ENCODE data around the gene CDKAL1.
"Not testable (repeated sequence)": the region's sequence is repeated elsewhere in the genome, so short reads cannot be mapped to it uniquely, and the experiment has no call there.

CDKAL1 gene

DNA sequence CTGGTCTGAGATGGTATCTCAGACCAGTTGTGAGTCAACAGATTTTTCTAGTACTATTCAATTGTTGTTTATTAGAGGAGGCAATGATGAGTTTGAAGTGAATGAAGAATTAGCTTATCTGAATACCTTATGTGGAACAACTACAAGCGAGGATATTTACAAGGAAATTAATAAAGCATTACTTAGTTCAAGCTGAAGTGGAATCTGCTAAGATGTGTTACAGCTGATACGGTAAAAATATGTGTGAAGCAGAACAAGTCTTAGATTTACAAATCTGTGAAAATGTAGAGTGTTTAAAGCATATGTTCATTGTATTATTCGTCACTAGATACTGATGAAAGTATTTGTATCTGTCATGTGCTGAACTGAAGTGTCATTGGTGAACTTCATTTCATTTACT, 272.4 kb downstream of the CDKAL1 start:
- DNase-seq = no peak

DNA sequence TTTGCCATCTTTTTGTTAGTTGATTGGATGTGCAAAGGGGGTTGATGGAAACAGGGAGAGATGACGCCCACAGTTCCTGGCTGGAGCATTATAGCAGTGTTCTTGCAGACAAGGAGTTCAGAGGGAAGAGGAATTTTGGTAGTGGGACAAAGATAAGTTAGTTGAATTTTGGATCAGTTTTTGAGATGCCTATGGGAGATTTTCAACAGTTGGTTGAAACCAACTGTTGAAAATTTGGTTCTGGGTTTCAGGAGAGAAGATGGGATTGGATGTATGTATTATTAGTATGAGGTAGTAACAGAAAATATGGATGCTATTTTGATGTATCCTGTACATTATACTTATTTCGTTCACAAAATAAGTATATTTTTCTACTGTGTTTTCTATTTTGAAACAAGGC, 274.2 kb downstream of the CDKAL1 start:
- DNase-seq = no peak

DNA sequence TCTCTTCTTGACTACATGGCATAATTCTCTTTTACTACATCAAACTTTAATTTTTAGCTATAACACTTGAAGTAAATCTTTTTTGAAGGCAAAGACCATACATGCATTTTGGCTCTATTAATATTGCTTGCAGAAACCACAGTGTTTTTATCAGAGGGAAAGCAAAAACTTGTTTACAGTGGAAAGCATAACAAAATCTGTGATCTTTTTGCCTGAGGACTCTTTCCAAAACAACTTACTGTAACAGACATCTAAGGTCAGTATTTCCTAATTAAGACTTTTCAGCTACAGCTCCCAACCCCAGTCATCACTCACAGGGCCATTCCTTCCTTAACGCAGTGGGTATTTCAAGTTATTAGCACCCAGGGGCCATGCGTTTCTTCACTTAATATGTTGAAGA, 274.7 kb downstream of the CDKAL1 start:
- no peak for DNase-seq

DNA sequence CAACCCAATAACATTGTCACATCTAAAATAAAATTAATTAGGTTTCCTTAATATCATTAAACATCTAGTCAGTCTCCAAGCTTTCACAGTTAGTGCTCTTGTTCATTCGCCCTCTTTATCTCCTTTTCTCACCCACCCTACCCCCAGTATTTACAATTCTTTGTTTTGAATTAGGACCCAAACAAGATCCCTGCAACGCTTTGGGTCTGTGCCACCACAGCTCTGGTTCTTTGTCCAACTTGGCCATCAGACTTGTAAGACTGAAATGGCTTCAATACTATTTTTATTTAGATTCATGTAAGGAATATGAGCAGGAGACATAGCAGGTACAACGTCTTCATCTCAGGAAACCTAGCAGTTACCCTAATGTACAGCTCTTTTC, 276.5 kb downstream of the CDKAL1 start:
- DNase-seq = no peak

DNA sequence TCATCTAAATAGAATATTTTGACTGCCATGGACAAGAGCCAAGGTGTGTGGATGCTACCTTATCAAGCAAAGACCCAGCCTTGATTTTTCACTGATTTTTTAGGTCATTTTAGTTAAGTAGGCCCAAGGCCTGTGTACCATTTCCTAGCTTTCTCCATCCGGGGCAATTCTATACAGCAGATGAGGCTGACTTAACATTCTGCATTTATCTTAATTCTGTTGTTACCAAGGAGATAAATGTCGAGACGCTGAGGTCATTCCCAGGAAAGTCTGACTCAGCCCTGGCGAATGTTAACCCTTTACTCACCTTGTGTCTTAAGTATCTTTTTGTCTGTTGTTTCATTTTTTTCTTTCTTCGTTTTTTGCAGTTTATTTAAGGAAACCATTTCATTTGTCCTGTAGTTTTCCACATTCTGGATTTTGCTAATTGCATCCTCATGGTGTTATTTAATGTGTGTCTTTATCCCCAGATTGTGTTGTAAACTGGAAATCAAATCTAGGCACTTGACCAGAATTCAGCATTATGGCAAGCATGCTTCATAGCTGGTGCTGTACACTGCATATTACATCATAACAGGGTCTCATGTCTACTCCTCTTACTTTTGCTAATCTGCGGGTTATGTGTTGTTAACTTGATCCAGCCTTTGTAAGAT, 277.0 kb downstream of the CDKAL1 start:
- DNase-seq = peak; percentile 99

DNA sequence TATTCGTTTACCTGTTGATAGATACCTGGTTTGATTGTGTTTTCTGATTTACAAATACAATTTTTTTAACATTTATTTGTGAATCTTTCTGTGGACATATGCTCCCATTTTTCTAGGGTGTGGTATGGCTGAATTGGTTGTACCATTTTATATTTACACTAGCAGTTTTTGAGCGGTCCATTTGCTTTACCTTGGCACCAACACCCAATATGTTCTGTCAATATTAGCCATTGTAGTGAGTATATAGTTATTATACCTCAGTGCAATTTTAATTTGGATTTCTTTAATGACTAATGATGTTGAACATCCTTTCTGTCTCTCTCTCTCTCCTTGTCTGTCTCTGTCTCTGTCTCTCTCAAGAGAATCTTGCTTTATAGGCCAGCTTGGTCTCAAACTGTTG, 278.5 kb downstream of the CDKAL1 start:
- DNase-seq = no peak

DNA sequence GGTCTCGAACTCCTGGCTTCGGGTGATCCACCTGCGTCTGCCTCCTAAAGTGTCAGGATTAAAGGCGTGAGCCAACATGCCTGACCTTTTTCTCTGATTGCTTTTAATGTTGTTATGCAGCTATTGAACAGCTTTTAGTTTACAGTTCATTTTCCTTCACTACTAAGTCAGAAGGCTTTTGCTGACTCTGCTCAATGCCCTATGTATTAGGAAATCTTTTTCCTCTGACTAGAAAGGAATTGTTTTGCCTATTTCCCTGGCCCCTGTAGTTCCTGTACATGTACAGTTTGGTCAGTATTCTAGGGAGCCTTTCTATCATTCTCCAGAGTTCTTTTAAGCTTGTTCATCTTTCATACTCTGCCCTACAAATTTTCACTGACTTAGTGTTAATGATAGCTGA, 280.2 kb downstream of the CDKAL1 start:
- no peak for DNase-seq

DNA sequence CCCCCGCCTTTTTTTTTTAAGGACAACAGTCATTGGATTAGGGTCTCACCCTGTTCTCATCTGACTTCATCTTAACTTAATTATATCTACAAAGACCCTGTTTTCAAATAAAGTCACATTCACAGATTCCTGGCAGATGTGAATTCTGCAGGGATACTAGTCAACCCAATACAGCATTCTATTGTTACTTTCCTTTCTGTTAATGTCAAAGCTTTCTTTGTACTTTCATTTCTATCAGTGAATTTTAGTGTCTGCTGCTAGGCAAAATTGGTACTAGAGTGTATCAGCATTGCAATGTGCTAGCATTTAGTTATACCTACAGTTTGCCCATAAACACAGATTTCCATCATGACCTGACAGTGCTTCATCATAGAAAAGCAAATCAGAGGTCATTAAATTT, 281.9 kb downstream of the CDKAL1 start:
- no peak for DNase-seq

DNA sequence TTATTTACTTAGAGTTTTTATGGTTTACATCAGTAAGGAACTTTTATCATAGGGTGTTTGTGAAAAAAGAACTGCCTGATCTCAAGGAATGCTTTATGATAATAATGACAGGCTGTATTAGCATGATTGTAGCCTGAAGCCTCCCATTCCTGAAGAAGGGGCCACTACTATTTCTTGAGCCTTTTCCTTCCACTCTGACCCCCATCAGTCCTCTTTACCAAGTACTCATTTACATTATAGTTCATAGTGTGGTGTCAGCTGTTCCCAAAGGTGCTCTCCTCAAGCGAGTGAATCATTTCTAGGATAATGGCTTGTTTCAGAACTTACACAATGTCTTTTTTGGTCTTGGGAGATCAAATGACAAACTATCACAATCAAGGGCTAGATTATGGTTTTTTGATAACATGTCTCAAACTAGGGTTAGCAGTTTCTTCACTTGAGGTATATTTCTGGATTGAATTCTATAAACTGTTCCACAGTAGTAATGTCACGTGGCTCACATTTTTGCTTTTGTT, 283.6 kb downstream of the CDKAL1 start:
- no peak for DNase-seq

DNA sequence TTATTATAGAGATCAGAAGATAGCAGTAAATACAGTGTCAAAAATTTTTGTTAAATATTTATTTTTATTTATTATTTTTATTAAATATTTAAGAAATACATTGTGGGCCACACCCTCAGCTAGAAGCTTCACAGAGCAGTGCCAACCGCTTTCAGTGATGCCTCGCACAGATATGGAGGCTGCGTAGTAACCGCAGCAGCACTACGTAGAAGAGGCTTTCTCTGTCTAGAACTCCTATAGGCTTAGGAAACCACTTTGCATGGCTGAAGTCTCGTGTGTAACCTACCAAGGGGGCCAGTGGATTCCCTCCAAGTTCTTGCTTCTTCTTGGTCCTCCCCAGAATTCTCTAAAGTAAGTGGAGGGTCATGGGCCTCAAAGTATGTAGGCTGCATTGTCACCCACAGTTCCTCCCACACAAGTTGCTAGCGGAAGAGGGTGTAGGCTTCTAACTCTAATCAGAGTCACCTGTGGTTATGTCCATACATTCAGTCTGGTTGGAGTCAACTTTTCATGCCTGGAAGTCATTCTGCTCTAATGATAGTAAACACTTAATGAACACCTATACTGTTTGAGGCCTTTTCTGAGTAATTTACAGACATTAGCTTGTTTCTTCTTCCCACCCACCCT, 285.6 kb downstream of the CDKAL1 start:
- DNase-seq = no peak

DNA sequence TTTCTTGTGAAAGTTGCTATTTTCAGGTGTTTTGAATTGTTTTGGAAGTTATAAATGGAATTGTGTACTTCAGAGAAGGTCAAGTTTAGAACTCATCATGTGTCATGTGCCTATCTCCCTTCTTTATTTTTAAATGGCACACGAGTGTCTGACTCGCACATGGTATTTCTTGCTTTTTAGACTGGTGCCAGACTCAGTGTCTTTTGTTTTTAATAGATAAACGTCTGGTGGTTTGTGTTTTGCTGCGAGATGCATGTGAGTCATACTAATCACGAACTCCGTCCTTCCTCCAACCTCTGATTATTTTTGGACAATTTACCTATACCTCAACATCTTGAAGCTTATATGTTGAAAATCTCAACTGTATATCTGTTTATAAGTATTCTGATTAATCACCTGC, 292.1 kb downstream of the CDKAL1 start:
- peak; percentile 24 for DNase-seq

DNA sequence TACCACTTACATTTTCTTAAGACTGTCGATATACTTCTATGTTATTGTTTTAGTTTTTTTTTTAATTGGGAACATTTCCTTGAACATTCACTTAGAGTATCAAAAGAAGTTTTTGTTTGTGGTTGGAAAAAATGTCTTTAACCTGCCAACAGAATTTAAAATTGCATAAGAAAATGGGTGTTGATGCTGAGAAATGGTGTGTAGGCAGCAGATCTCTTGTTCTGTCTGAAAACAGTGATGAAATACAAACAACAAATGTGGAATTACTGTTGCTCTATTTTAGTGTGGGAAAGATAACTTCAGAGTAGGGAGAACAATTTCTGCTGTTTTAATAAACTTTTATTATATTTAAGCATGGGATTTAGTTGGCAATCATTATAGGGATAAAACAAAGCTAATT, 293.5 kb downstream of the CDKAL1 start:
- no peak for DNase-seq

DNA sequence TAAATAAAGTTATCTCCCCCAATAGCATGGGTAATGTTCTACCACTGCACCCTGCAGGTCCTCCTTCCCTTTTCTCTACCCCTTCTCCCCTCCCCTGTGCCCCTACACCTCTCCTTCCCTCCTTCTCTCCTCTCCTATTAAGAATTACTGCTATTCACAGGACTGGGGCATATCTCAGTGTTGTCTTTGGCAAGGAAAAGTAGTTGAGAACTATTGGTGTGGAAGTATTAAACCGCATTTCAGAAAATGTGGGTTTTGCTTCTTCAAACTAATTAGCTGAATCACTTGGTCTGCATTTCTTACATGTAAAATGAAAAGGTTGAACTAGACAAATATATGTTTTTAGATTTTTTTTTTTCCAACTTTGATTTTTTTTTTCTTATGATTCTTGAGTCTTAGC, 296.3 kb downstream of the CDKAL1 start:
- peak; percentile 36 for DNase-seq

DNA sequence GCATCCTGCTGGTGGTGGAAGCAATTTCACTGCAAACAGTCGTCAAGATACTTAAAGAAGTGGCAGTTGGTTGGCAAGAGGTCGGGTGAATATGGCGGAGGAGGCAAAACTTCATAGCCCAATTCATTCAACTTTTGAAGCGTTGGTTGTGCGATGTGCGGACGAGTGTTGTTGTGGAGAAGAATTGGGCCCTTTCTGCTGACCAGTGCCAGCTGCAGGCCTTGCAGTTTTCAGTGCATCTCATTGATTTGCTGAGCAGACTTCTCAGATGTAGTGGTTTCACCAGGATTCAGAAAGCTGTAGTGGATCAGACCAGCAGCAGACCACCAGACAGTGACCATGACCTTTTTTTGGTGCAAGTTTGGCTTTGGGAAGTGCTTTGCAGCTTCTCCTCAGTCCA, 297.0 kb downstream of the CDKAL1 start:
- not testable (repeated sequence) for DNase-seq

DNA sequence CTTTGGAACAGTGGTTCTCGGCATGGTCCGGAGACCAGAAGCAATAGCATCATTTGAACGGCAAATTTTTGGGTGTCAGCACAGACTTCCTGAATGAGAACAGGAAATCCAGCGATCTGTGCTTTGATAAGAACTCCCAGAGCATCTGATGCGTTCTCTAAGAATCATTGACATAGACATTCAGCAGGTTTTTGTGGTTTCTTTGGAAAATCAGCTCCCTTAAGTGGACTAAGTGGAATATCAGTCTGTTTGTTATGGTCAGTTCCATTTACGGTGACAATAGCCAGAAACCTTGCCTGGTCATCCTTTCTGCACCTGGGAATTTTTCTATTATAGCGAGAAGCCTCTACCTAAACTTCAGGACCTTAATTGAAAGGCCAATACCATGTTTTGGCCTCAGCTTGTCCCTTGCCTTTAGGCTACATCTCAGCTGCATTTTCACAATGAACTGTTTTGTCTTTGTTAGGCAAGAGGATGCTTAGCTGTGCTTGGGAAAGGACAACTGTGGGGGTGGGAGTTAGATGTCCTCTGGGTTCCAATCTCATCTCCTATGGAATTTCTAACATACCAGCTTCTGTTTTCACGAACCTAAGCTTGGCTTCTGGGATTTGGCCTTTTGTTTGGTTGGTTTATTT, 299.7 kb downstream of the CDKAL1 start:
- no peak for DNase-seq

DNA sequence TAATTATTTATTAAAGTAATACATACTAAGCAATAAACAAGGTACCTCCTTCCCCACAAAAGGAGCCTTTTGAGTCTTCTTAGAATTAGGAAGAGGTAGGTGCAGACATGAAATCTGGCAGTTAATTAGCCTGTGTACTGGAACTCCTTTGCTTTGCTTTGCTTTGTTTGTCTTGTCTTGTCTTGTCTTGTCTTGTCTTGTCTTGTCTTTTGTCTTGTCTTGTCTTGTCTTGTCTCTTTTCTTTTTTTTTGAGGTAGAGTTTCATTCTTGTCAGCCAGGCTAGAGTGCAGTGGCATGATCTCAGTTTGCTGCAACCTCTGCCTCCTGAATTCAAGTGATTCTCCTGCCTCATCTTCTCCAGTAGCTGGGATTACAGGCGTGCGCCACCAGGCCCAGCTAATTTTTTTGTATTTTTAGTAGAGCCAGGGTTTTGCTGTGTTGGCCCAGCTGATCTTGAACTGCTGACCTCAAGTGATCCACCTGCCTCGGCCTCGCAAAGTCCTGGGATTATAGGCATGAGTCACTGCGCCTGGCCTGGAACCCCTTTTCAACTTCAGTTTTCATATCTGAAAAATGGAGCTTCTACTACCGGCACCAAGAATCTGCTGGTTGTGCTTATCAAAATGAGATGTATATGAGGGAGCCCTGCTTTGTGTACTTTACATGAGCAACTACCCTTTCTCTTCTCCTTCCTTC, 301.2 kb downstream of the CDKAL1 start:
- no peak for DNase-seq

DNA sequence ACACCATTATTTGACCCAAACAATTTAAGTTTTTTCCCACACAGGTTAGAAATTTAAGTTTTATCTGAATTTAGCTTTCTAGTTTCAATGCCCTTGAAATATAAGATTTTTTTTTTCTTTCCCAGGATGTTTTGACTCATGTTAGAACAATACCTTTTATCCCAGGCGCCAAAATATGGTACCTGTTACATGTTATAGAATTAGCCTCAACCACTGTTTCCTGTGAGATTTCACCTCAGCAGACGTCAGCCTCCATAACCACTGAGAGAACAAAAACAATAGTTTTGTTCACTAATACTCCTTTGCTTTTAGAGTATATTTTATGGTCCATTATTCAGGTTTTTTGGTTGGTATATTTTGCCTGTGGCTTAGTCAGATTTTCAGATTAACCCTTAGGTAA, 302.9 kb downstream of the CDKAL1 start:
- no peak for DNase-seq

DNA sequence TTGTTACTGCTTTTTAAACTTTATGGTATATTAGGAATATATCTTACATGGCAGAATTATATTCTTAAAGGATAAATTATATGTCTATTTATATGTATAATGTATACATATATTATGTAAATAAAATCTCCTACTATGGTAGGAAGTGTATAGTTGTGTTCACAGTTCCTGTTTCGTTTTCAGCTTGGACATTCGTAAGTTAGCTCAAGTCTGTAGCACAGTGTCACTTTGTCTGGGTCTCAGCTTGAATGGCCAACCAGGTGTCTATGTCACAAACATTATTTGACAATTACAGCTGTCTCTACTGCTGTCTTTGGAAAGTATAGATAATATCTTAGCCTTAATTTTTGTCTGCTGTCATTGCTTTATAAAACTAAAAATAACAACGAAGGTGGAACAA, 303.9 kb downstream of the CDKAL1 start:
- DNase-seq = no peak

DNA sequence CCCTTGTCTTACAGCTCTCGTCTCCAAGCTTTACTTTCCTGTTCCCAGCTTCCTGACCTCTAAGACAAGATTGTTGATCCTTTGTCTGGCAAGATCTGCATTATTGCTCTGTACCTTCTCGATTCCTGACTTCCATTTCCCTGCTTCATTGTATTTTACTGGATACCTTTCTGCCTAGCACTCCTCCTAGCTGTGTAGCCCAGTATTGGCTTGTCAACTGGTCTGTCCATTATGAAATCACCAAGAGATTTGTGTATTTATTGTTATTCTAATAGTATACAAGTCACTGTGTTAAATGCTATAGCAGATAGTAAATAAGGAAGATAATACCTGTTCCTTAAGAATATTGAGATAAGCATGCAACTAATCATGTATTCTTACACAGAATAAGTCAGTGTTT, 305.4 kb downstream of the CDKAL1 start:
- DNase-seq = no peak

DNA sequence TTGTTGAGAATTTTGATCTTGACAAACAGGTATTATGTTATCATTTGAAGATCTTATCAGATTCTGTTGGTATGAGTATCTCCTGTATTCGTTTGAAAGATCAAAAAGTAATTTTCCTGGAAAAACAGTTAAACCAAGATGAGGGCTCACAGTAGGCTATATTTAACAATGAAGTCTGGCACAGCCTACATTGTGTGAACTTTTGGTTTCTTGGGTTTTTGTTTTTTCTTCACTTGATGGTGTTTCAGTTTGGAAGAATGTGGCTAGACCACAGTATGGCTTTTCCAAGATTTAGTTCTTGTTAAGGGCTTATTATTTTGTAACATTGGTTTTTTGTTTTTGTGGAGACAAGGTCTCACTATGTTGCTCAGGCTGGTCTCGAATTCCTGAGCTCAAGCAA, 306.4 kb downstream of the CDKAL1 start:
- DNase-seq = no peak

DNA sequence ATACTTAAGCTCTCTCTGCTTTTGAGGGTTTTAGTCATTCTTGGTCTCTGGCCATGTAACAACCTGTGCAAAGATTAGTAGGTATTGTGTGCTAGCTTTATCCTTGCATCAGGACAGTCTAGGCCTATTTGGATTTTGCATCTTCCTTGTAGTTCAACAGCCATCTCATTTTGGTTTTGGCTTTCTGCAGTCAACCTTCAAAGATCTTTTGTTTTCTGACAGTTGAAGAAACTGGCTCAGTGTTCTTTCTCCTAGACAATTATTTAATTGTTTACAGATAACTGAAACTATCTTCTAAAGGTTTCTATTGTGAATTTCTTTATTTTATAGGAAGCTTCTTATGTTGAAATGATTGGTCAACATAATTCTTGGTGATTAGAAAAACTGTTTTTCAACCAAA, 307.5 kb downstream of the CDKAL1 start:
- DNase-seq = no peak

DNA sequence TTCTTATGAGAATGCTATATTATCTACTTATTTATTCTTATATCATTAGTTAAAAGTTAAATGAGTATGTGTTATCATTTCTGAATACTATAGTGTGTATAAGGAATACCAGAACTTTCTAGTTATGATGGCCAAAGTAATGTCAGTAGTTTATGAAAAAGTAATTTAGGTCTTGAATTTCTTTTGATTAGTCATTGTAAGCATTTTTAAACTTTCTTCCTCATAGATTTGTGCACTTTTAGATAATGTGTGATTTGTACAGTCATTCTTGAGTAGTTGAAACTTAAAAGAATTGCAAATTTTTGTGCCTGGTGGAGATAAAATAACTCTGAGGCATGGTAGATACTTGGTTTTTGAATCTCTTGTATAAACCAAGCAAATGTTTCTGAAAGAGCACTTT, 311.3 kb downstream of the CDKAL1 start:
- DNase-seq = no peak

DNA sequence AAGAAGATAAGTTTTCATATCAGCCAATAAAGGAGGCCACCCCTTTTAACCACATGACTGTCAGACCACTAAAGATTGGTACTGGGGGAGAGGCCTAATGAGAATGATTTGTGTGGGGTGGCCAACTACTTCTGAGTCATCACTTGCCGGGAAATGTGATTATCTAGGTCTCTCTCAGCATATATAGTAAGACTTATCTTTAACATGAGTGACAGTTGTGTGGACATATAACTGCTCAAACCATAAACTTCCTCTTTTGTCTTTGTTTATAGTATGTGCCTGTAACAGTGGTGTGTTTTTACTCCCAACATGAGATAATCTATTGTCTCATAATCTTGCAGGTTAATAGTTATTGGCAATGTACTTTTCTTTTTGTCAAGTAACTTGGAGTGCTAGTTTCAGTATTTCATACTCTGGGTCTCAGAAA, 312.4 kb downstream of the CDKAL1 start:
- no peak for DNase-seq

DNA sequence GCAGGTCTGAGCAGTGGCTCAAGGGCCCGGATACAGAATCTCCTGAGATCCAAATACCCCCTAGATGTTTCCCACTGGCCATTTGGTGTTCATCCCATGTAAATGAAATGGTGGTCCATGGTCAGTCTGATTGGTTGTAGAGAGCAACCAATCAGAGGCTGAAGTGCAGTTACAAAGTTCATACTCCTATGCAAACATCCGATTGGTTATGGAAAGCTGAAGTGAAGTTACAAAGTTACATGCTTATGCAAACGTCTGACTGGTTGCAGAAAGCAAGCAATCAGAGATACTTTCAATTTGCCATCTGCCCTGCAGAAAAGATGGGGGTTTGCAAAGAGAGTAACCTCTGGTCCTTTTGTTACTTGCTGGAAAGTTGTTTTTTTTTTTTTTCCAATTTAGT, 313.6 kb downstream of the CDKAL1 start:
- DNase-seq = no peak

Data from kidney glomerular epithelial cell (primary cell).